ENCODE measurements around the gene RGS7. TPM values are rescaled to one million over a fixed set of nuclear protein-coding genes. Genes with fewer than 3 reads are reported as not detected.

RGS7 gene
- total RNA-seq, 1 donor from 2014 or later: 2.5 TPM

- DNase-seq (ENCODE audit: extremely low spot score, unreplicated experiment): no peak
These were observed 239.0 kb downstream of the RGS7 start for GRCh38 chr1:241118049-241118448.

DNA sequence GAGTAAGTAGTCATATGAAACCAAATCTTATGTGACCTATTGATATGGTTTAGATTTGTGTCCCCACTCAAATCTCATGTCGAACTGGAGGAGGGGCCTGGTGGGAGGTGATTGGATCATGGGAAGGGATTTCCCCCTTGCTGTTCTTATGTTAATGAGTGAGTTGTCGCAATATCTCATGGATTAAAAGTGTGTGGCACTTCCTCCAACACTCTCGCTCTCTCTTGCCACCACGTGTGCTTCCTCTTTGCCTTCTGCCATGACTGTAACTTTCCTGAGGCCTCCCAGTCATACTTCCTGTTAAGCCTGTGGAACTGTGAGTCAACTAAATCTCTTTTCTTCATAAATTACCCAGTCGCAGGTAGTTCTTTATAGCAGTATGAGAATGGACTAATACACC, 241.2 kb downstream of the RGS7 start:
- TF ChIP-seq CTCF (conservative IDR thresholded peaks at IDR 0.05): no peak
- Mint-ChIP-seq H3K27ac (no peak overlapping the region), H3K27me3 (peaks cover 14% of the 10 kb centered on the region), H3K9me3 (peaks cover 9% of the 10 kb centered on the region), H3K4me3 (no peak overlapping the region), H3K36me3 (no peaks in the 10 kb centered on the region), H3K4me1 (ENCODE audit: unreplicated experiment) (peaks cover 22% of the 10 kb centered on the region)
- DNase-seq (ENCODE audit: extremely low spot score, unreplicated experiment): no peak

More at GRCh38 chr1:241118049-241118448, 239.0 kb downstream of the RGS7 start:
- Mint-ChIP-seq H3K4me1 (ENCODE audit: unreplicated experiment) (peaks cover 22% of the 10 kb centered on the region), H3K9me3 (no peaks in the 10 kb centered on the region), H3K27me3 (peaks cover 8% of the 10 kb centered on the region), H3K4me3 (no peak overlapping the region), H3K27ac (no peak overlapping the region), H3K36me3 (no peaks in the 10 kb centered on the region)
- TF ChIP-seq CTCF (conservative IDR thresholded peaks at IDR 0.05): no peak

DNA sequence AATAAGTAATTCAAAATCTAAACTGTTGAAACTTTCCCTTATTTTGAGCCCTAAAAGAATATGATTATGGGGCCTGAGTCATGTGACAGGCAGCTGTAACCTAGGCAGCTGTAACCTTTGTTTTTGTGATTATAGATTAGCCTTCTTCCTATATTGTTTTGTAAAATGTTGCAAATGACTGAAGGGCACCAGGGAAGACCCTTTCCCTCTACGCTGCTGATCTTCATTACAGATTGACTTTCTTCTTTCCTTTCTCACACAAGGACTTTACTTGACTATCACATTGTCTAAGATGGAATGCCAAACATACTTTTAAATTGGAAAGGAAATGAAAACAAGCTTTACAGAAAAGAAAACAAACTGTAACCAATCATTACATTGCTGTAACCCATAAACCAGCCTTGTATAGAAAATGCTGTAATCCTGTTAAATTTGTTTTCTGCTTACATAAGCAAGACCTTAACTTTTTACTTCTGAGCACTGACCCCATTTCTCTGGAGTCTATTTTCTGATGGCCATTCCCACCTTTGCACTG, 242.2 kb downstream of the RGS7 start:
- Mint-ChIP-seq H3K27ac (no peak overlapping the region), H3K9me3 (peaks cover 9% of the 10 kb centered on the region), H3K4me1 (ENCODE audit: unreplicated experiment) (peaks cover 22% of the 10 kb centered on the region), H3K27me3 (peaks cover 14% of the 10 kb centered on the region), H3K4me3 (no peak overlapping the region), H3K36me3 (no peaks in the 10 kb centered on the region)
- DNase-seq (ENCODE audit: extremely low spot score, unreplicated experiment): no peak
- no peak for TF ChIP-seq CTCF (conservative IDR thresholded peaks at IDR 0.05)

DNA sequence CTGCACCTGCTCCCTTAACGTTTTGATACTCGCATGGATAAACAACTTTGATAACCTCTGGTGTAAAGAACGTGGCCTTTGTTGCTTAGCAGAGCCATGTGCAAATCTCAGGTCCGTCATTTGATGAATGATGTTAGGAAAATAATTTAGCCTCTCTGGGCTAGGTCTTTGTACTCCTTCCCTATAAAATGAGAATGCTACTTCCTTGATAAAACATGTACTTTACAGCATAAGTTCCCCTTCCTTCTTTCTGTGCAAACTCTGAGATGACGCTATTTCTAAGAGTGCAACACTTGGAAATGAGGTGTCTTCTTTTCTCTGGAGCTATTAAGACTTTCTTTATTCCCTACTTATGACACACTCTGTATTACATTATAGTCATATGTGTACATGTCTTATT, 243.4 kb downstream of the RGS7 start:
- H3K36me3 Mint-ChIP-seq: no peaks in the 10 kb centered on the region
- H3K4me1 Mint-ChIP-seq (ENCODE audit: unreplicated experiment): peaks cover 27% of the 10 kb centered on the region
- H3K27ac Mint-ChIP-seq: no peak overlapping the region
- no peak for TF ChIP-seq CTCF (conservative IDR thresholded peaks at IDR 0.05)
- DNase-seq (ENCODE audit: extremely low spot score, unreplicated experiment): no peak
- H3K9me3 Mint-ChIP-seq: peaks cover 9% of the 10 kb centered on the region
- peaks cover 14% of the 10 kb centered on the region for H3K27me3 Mint-ChIP-seq
- H3K4me3 Mint-ChIP-seq: no peak overlapping the region

DNA sequence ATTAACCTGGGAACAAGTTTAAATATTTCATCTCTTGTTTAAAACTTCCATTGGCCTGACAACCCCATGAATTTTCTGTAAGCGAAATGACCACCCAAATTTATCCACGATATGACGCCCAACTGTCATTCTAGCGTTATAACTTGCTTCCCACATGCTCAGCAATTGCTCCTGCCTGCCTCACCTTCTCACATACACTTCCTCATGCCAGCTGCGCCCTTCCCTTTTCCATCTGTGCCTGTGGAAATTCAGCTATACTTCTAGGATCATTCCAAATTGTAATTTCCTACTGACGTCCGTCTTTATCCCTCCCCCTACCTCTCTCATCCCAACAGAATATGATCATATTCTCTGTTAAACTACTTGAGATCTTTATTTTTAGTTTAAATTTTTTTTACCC, 248.0 kb downstream of the RGS7 start:
- Mint-ChIP-seq H3K4me3 (no peak overlapping the region), H3K27me3 (peaks cover 17% of the 10 kb centered on the region)

More for the DNA sequence above, 248.0 kb downstream of the RGS7 start:
- H3K9me3 Mint-ChIP-seq: peaks cover 9% of the 10 kb centered on the region
- no peak for DNase-seq (ENCODE audit: extremely low spot score, unreplicated experiment)
- H3K36me3 Mint-ChIP-seq: no peaks in the 10 kb centered on the region
- no peak for TF ChIP-seq CTCF (conservative IDR thresholded peaks at IDR 0.05)
- H3K27ac Mint-ChIP-seq: peak overlapping the region; percentile 93
- peaks cover 20% of the 10 kb centered on the region for H3K4me1 Mint-ChIP-seq (ENCODE audit: unreplicated experiment)
